Left renal pelvis (tissue), 4 donors: ENCODE results near the gene ADCY7. TPM values are rescaled to one million over a fixed set of nuclear protein-coding genes. Genes with fewer than 3 reads are reported as not detected.
A peak's percentile ranks its signal among the peaks of the same experiment; 100 is the strongest.

Source experiments
- DNase-seq, 4 donors: peaks; one replicate each; pipeline ENCODE4 v3.0.0-alpha.2; 2013; ENCODE audit warnings: low read depth in 4 of 4, low spot score in 3 of 4
- polyA plus RNA-seq, 4 donors: library from polyadenylated mRNA; unstranded; fragments of 120-200 nt; gene quantifications; one replicate each; pipeline ENCODE4 v1.2.1, GENCODE V29; 2013; ENCODE audit not compliant: insufficient read length in 4 of 4

The ADCY7 gene
- polyA plus RNA-seq, 4 donors, result 5.2 to 9.9 (median 5.7) TPM

DNA sequence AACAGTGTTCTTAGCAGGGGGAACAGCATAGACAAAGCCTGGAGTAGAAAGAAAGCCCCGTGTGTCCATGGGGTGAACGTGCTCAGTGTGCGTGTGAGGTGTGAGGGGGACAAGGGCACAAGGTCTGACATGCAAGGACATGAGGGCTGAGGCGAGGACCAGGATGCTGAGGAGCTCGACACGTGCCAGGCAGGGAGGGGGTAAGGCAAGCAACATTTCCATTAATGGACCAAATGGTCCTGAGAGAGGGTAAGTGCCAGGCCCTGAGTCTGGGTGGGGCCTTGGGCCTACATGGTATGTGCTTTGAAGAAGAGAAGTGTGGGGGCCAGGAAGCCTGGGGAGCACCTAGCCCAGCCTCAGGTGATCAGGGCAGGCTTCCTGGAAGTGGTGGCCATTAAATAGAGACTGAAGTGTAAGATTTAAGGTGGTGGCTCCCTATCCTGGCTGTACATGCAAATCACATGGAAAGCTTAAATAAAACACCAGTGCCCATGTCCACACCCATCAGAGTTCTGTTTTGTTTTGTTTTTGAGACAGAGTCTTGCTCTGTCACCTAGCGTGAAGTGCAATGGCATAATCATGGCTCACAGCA, 29.3 kb downstream of the ADCY7 start:
- DNase-seq, result no peak

- no peak for DNase-seq
These were observed 30.5 kb downstream of the ADCY7 start for GRCh38 chr16:50296807-50297206.

- no peak for DNase-seq
These were observed 31.1 kb downstream of the ADCY7 start for GRCh38 chr16:50297301-50298074.

GRCh38 chr16:50298075-50298460, 31.7 kb downstream of the ADCY7 start:
- no peak for DNase-seq

DNA sequence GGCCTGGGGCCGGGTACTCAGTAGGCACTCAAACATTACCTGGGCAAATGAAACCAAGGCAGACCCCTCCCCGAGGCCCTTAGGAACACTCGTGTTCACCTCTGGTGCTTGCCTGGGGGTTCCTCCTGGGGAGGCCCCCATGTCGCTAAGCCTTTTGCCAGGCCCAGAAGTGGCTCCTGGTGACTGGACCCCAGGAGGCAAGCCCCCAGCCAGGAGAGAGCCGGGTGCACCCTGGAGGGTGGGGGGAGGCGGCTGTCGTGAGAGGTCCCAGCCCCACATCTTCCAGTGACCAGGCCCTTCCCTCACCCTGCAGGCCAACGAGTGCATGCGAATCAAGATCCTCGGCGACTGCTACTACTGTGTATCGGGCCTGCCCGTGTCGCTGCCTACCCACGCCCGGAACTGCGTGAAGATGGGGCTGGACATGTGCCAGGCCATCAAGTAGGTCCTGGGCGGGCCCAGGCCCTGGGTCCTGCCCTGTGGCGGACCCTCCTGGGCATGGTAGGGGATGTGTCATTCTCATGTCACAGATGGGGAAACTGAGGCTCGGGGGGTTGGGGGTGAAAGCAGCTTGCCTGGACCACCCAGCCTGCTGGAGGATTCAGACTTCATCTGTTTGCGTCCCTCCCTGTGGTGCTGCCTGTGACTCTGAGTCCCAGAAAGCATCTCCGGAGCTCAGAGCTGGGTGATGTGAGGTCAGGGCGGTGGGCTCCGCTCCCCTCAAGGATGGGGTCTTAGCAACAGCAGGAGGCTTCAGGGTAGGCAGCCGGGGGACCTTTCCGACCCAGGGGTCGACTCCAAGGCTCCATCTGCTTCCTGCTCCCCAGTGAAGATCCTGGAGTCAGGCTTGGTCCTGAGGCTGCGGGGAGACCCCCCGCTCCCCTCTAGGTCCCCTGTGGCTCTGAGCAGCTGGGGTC, 32.5 kb downstream of the ADCY7 start:
- DNase-seq, result no peak

- DNase-seq, result no peak
These were observed 33.3 kb downstream of the ADCY7 start for GRCh38 chr16:50299508-50300105.

DNA sequence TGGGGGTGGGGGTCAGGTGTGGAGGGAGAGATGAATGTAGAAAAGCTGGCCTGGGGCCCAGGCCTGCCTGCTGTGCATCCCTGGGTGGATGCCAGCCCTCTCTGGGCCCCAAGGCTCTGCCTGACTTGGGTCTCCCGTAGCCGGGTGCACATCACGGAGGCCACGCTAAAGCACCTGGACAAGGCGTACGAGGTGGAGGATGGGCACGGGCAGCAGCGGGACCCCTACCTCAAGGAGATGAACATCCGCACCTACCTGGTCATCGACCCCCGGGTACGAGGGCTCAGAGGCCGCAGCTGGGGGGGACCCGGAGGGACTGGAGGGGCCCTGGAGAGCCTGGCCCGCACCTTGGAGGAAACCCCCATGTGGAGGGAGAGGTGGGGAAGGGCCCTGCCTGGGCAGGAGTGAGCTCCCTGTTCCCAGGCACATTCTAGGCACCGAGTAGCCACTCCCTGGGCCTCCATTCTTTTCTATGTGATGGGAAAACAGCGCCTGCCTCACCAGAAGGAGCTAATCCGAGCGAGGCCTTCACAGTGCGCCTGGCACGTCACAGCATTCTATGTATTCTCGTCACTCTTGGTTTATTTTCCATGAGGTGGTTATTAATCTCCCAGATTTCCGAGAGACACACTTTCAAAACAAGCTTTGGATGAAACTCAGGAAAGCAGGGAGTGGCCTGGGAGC, 34.7 kb downstream of the ADCY7 start:
- DNase-seq, result no peak

DNA sequence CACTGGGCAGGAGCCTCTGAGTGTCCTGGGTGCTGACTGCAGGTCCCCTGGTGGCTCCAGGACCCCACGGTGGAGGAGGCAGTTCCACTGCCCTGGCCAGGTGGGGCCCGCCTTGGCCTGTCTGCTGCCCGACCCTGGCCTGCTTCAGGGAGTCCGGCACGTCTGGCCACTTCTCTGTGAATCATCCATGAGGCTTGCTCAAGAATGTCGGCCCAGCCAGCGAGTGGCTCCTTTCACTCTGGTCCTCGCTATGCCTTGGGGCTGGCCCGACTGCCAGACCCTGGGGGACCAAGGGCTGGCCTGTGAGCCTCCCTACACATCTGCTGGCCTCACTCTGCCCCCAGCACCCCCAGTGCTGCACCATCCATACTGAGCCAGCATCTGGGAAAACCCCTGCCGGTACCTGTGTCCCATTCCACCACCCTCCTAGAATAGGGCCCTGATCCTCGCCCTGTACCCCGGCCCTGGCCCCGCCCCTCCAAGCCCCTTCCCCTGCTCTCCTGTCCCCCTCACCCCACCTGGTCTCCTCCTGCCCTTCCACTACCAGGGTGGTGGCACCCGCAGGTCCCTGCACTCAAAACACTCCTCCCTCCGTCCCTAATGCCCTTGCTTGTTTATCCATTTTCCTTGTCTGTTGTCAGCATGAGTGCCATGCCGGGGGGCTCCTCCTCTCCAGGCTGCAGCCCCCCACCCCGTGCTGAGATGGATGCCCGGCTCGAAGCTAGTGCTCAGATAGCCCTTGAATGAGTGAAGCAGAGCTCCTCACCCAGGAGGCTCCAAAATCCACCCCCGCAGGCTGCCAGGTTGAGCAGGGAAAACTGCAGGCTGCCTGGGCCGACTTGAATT, 35.5 kb downstream of the ADCY7 start:
- peak in 1 of 4 donors; percentile 21 for DNase-seq

GRCh38 chr16:50302472-50303005, 36.2 kb downstream of the ADCY7 start:
- no peak for DNase-seq

GRCh38 chr16:50303041-50303604, 36.8 kb downstream of the ADCY7 start:
- no peak for DNase-seq

DNA sequence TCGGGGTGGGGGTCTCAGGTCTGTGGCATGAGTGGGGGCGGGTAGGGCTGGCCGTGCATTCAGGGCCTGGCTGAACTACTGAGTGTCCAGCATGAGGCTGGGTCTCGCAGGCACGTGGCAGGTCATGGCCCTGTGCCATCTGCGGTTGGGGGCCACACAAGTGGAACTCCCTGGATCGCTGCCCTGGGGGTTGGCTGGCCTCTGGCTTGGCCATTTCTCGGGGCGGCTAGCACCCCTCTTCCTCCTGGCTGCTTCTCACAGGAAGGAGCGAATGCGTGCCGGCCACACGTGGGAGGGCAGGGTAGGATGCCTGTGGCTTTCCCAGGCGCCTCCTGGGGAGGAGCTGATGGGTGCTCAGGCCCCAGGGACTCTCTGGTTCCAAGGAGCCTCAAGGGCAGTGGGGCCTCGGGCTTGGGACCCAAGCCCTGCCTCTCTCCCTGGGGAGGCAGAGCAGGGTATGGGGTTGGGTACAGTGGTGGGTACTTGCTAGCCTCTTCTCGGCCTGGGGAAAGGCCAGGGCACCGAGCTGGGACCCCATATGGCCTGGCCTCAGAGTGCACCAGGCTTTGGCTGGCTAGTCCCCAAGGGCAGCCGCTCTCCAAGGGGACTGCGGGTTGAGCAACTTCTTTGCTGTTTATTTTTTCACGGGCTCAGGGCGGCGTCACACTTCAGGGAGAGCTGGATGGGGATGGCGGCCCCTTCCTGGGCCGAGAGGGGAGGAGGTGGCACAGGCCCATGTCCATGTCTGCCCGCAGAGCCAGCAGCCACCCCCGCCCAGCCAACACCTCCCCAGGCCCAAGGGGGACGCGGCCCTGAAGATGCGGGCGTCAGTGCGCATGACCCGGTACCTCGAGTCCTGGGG, 37.5 kb downstream of the ADCY7 start:
- DNase-seq, result no peak

DNA sequence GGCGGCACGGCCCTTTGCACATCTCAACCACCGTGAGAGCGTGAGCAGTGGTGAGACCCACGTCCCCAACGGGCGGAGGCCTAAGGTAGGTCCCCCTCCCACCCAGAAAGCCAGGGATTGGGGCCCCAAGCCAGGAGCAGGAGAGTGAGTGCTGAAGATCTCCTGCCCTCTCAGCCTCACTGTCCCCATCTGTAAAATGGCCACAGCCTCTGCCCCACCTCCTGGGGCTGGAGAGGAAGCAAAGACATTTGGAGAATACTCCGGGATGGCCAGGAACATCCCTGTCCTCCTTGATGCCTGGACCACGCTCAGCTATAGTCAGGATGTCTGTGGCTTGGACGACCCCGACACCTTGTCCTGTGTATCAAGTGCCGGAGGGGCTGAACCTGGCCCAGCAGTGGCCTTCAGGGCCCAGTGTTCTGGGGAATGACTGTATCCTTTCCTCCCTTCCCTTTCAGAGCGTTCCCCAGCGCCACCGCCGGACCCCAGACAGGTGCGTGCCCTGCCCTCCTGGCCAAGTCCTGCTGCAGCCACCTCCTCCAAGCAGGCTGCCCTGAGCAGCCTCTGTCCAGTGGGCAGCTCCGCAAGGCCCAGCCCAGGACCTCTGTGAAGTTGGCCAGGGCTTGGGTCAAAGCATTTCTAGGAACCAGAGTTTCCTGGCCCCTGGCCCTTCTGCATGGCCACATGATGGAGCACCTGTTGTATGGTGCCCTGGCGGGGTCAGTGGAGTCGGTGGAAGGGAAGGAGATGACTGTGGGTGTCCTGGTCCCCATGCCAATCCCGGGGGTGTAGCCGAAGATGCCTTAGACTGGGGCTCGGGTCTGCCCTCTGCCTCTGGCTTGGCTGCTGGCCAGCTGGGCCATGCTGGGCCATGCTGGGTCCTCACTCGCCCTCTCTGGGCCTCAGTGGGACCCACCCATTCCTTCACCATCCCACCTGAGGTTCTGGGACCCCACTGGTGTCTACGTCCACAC, 38.4 kb downstream of the ADCY7 start:
- DNase-seq, result no peak

- DNase-seq, result no peak
These were observed 39.2 kb downstream of the ADCY7 start for GRCh38 chr16:50305441-50306061.

GRCh38 chr16:50306287-50306686, 39.9 kb downstream of the ADCY7 start:
- DNase-seq, result no peak

DNA sequence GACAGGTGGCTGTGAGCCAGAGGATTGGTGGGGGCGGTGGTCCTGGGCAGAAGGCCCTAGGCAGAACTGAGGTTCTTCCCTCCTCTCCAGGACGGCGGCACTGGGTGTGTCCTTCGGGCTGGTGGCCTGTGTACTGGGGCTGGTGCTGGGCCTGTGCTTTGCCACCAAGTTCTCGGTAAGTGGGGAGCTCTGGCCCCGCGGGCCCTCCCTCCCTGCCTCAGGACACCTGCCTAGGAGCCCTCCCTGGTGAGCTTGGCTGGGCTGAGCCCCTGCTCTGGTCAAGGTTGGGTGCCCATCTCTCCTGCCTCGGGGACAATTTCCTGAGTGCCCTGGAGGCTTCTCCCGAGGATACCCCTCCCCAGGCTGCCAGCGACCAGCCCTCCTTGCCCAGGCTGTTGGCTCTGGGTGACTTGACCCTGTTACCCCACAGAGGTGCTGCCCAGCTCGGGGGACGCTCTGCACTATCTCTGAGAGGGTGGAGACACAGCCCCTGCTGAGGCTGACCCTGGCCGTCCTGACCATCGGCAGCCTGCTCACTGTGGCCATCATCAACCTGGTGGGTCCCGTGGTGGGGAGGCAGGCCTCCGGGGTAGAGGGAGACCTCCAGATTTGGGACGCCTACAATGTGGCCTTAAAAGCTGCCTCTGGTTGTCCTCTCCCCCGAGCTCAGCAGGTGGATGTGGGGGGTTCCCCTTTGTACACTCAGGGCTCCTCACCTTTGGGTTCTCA, 42.0 kb downstream of the ADCY7 start:
- no peak for DNase-seq

DNA sequence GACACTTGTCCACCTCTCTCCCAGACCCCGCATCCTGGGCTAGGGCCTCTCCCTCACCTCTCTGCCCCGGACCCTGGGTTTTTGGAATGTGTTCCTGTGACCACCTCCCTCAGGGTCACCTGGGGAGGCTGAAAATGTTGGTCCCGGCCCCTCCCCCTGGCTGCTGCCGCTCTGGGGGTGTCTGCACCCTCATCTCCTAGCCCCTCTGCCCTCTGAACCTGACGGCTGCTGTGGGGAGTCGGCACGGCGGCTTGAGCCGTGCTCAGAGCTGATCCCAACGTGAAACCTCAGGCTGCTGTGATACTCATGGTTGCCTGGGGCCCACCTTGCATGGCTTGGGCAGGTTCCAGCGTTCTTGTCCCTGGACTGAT, 42.8 kb downstream of the ADCY7 start:
- no peak for DNase-seq
